GM21381 (cell line): ENCODE results near the gene ABCB7.
"Not testable (repeated sequence)": the region's sequence is repeated elsewhere in the genome, so short reads cannot be mapped to it uniquely, and the experiment has no call there.

Source experiments
- ATAC-seq: cut with Tn5 transposase; IDR thresholded peaks from one replicate; pipeline ENCODE4 v1.9.1; 2021; ENCODE audit warnings: mild to moderate bottlenecking, moderate library complexity; ENCODE audit not compliant: unreplicated experiment

ABCB7 gene

DNA sequence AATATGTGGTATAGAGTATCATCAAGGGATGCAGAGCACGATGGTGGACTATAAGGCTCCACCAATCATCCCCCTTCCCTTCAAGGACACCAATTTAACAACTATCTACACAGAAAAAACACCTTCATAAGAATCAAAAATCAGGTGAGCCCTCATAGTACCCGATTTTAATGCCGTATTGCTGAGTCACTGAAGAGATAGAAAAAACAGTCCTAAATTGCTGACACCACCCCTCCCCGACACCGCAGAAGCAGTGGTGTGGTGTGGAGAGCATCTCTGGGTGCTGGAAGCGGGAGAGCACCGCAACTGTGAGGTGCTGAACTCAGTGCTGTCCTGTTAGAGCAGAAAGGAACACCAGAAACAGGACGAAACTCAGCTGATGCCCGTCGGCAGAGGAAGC is 49.3 kb downstream of the ABCB7 start:
- ATAC-seq: no peak

DNA sequence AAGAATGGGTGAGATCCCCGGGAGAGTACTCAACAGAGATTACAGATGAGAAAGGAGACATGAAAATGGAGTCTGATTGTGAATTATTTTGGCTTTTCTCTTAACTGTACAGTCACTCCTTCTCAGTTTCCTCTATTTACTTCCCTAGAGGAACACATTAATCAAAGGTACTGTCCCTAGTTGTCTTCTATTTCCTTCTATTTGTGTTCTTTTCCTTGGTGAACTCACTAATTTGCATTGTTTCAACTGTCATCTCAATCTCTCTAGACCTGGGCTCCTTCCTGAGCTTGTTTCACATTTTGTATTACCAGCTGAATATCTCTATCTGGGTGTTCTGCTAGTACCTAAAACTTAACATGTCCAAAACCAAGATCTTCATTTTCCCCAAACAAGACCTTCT is 59.8 kb downstream of the ABCB7 start:
- no peak for ATAC-seq

DNA sequence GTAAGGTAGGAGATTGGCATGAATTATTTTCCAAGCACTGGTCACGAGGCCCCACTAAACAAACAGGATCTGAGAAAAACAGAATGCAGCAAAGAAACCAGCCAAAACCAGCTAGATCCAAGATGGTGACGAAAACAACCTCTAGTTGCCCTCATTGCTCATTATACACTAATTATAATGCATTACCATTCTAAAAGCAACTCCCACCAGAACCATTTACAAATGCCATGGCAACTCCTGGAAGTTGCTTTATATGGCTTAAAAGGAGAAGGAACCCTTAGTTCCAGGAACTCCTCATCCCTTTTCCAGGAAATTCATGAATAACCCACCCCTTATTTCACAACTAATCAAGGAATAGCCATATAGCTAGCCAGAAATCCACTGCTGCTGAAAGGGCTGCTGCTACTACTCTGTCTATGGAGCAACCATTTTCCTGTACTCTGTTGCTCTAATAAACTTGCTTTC is 69.3 kb downstream of the ABCB7 start:
- no peak for ATAC-seq

DNA sequence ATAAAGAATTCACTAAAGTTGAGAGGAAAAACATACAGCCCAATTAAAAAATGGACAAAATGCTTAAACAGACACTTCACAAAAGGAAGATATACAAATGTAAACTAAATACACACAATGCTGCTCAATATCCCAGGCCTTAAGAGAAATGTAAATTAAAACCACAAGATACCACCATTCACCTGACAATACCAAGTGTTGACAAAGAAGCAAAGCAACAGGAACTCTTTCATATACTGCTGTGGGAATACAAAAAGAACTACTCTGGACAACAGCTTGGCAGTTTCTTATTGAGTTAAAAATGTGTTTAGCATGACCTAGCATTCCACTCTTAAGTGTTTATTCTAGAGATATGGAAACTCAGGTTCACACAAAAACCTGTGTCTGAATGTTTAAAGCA is 71.3 kb downstream of the ABCB7 start:
- no peak for ATAC-seq

DNA sequence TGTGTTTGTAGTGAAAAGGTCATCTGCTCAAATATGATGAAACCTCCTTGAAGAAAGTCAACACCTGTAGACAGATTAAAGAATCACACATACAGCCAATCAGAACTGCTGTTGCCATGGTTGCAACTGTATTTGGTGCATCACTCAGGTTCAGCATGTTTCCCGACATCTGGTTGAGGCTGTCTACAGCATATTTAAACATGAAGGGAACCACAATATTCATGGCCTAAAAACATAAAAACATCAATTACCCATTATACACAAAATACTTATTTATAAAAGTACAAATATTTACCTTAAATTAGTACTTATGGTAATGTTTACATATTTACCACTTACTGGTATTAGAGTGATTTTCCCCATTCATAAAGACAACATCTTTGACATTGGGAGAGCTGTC is 79.7 kb downstream of the ABCB7 start:
- no peak for ATAC-seq

DNA sequence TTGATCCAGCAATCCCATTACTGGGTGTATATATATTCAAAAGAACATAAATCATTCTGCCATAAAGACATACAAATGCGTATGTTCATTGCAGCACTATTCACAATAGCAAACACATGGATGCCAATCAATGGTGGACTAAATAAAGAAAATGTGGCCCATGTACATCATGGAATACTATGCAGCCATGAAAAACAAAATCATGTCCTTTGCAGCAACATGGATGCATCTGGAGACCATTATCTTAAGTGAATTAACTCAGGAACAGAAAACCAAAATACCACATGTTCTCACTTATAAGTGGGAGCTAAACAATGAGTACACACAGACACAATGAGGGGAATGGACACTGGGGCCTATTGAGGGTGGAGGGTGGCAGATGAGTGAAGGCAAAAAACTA is 81.6 kb downstream of the ABCB7 start:
- ATAC-seq: no peak

DNA sequence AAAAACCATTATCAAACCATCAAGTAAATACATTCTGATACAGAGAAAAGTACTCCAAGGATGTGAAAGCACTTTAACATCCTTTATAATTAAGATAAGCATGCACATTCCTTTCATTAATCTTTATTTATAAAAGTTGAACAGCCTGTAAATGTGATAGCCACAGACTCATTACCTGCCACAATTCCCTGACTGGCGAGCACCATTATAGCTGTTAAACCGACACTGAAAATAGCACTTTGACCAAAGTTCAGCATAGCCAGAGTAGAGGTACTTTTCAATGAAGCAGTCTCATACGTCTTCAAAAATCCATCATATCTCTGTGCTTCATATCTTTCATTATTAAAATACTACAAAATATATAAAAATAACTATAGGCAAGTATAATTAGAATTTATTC is 84.7 kb downstream of the ABCB7 start:
- ATAC-seq: no peak

DNA sequence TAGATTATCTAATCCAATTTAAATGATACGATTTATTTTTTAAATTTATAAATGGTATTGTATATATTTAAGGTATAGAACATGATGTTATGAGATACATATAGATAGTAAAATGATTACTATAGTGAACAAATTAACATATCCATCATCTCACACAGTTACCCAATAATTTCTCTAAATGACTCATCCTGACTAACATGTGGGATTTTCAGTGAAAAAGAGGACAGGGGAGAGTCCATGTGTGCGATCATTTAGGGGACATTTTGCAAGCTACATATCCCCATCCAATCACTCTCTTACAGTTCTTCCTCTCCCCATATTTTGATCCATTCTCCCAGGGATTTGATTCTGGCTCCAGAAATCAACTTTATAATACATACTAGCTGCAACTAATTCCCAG is 88.2 kb downstream of the ABCB7 start:
- no peak for ATAC-seq

DNA sequence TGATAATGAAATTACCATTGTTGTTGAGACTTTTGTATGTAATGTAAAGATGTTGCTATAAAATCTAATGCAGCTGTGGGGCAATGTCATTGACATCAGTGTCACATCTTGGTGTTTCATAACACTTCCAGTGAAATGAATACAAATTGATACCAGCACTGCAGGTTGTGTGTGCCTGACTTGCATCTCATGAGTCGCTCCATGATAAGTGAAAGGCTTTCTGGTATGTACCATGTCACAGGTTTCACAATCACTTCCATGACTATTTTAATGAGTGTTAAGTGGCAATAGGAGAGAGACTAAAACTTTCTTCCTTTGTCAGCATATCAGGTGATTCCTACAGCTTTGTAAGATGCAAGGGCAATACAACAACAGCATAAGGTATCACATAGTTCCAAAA is 94.4 kb downstream of the ABCB7 start:
- no peak for ATAC-seq

DNA sequence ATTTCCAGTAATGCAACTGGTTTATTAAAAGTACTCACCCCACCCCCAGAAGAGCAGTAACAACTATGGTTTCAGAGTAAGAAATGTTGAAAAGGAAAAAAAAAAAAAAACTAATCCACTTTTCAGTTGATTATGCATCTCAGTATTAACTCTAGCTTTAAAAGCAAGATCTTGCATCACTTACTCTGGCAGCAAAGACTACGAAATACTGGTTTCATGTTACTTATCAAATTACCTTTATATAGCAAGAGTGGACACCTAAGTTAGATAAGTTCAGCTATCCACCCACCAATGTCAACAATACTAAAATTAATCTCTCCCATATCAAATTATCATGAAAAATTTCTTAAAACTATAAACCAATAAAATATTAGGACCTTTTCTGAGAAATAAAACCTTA is 105.0 kb downstream of the ABCB7 start:
- no peak for ATAC-seq

DNA sequence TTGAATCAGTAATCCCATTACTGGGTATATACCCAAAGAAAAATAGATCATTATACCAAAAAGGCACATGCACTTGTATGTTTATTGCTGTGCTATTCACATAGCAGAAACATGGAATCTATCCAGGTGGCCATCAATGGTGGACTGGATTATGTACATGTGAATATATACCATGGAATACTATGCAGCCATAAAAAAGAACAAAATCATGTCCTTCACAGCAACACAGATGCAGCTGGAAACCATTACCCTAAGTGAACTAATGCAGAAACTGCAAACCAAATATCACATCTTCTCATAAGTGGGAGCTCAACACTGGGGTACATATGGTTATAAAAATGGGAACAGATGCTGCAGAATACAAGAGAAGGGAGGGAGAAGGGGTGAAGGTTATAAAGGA is 110.7 kb downstream of the ABCB7 start:
- no peak for ATAC-seq

DNA sequence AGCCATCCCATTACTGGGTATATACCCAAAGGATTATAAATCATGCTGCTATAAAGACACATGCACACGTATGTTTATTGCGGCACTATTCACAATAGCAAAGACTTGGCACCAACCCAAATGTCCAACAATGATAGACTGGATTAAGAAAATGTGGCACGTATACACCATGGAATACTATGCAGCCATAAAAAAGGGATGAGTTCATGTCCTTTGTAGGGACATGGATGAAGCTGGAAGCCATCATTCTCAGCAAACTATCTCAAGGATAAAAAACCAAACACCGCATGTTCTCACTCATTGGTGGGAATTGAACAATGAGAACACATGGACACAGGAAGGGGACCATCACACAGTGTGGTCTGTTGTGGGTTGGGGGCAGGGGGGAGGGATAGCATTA is 111.9 kb downstream of the ABCB7 start:
- not testable (repeated sequence) for ATAC-seq

DNA sequence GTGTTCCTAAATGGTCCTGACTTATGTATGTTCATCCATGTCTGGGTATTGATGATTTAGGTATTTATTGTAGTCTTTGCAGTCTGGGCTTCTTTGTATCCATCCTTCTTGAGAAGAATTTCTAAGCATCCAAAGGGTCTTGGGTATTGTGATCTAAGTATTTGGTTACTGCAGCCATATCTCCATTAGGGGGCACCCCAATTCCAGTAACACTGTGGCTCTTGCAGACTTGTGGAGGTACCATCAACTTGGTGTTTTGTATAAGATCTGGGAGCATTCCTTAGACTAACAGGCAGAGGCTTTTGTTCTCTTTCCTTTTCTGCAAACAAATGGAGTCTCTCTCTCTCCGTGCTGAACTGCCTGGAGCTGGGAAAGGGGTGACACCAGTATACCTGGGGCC is 117.2 kb downstream of the ABCB7 start:
- no peak for ATAC-seq
